Measurements from ENCODE around the gene SP4. TPM values are rescaled to one million over a fixed set of nuclear protein-coding genes. Genes with fewer than 3 reads are reported as not detected.

The SP4 gene
- total RNA-seq, 6 experiments from 2014 or later: 2.3 to 3.6 (median 2.9) TPM

- Mint-ChIP-seq H3K4me1 (ENCODE audit: low read depth) (peaks cover 36% of the 10 kb centered on the region), H3K27ac (no peak overlapping the region)
- no peak for DNase-seq
Measured at GRCh38 chr7:21429021-21429420, 1.1 kb downstream of the SP4 start.

GRCh38 chr7:21429786-21430574 lies 2.1 kb downstream of the SP4 start:
- no peak overlapping the region for H3K4me3 Mint-ChIP-seq
- no peak for DNase-seq

More at GRCh38 chr7:21429021-21429420, 1.1 kb downstream of the SP4 start:
- no peaks in the 10 kb centered on the region for H3K36me3 Mint-ChIP-seq (ENCODE audit: low read depth)
- TF ChIP-seq CTCF (IDR thresholded peaks at IDR 0.05): no peak
- H3K9me3 Mint-ChIP-seq: no peaks in the 10 kb centered on the region
- H3K27me3 Mint-ChIP-seq (ENCODE audit: insufficient read depth): no peaks in the 10 kb centered on the region; the same call in 1 of the 2 replicates
- peak overlapping the region; percentile 96 for H3K4me3 Mint-ChIP-seq

GRCh38 chr7:21430575-21430954 lies 2.7 kb downstream of the SP4 start:
- H3K36me3 Mint-ChIP-seq (ENCODE audit: low read depth): no peaks in the 10 kb centered on the region
- DNase-seq: no peak
- H3K27me3 Mint-ChIP-seq (ENCODE audit: insufficient read depth): no peaks in the 10 kb centered on the region
- no peaks in the 10 kb centered on the region for H3K9me3 Mint-ChIP-seq
- H3K4me3 Mint-ChIP-seq: no peak overlapping the region
- no peak overlapping the region for H3K27ac Mint-ChIP-seq
- peaks cover 36% of the 10 kb centered on the region for H3K4me1 Mint-ChIP-seq (ENCODE audit: low read depth)
- no peak for TF ChIP-seq CTCF (IDR thresholded peaks at IDR 0.05)

More at GRCh38 chr7:21429786-21430574, 2.1 kb downstream of the SP4 start:
- no peaks in the 10 kb centered on the region for H3K36me3 Mint-ChIP-seq (ENCODE audit: low read depth)
- peaks cover 36% of the 10 kb centered on the region for H3K4me1 Mint-ChIP-seq (ENCODE audit: low read depth)
- H3K27ac Mint-ChIP-seq: no peak overlapping the region
- H3K9me3 Mint-ChIP-seq: no peaks in the 10 kb centered on the region
- no peak for TF ChIP-seq CTCF (IDR thresholded peaks at IDR 0.05)
- H3K27me3 Mint-ChIP-seq (ENCODE audit: insufficient read depth): no peaks in the 10 kb centered on the region; the same call in 1 of the 2 replicates

GRCh38 chr7:21443149-21443841 lies 15.4 kb downstream of the SP4 start:
- no peaks in the 10 kb centered on the region for H3K36me3 Mint-ChIP-seq (ENCODE audit: low read depth)
- H3K4me1 Mint-ChIP-seq (ENCODE audit: low read depth): no peaks in the 10 kb centered on the region
- no peaks in the 10 kb centered on the region for H3K27me3 Mint-ChIP-seq (ENCODE audit: insufficient read depth)
- no peak for TF ChIP-seq CTCF (IDR thresholded peaks at IDR 0.05)
- no peak for DNase-seq
- H3K4me3 Mint-ChIP-seq: no peak overlapping the region
- H3K9me3 Mint-ChIP-seq: no peaks in the 10 kb centered on the region
- H3K27ac Mint-ChIP-seq: no peak overlapping the region

- no peak for DNase-seq
- Mint-ChIP-seq H3K36me3 (ENCODE audit: low read depth) (peaks cover 12% of the 10 kb centered on the region), H3K9me3 (peaks cover 15% of the 10 kb centered on the region)
Measured at GRCh38 chr7:21448974-21449373, 21.1 kb downstream of the SP4 start.

More at GRCh38 chr7:21448974-21449373, 21.1 kb downstream of the SP4 start:
- H3K4me3 Mint-ChIP-seq: no peak overlapping the region
- TF ChIP-seq CTCF (IDR thresholded peaks at IDR 0.05): no peak
- no peaks in the 10 kb centered on the region for H3K4me1 Mint-ChIP-seq (ENCODE audit: low read depth)
- no peaks in the 10 kb centered on the region for H3K27me3 Mint-ChIP-seq (ENCODE audit: insufficient read depth)
- H3K27ac Mint-ChIP-seq: no peak overlapping the region

Measured in HFFc6 (cell line).